CD1c-positive myeloid dendritic cell (primary cell): ENCODE results near the gene SPRN.

ENCODE experiments used
- DNase-seq: peaks from one replicate; pipeline ENCODE4 v3.0.0-alpha.2; 2016; ENCODE audit errors: extremely low spot score

SPRN gene

GRCh38 chr10:133405844-133406527 lies 18.4 kb downstream of the SPRN start:
- DNase-seq = no peak

DNA sequence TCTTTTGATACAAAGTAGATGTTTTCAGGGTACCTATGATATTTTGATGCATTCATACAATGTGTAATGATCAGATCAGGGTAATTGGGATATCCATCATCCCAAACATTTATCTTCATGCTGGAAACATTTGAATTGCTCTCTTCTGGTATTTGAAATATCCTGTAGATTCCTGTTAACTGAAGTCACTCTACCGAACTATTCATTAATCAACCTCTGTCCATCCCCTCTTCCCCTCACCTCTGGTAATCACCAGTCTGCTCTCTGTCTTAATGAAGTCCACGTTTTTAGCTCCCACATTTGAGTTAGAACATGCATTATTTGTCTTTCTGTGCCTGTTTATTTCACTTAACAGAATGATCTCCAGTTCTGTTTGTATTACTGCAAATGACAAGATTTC lies 19.2 kb downstream of the SPRN start:
- DNase-seq = no peak

DNA sequence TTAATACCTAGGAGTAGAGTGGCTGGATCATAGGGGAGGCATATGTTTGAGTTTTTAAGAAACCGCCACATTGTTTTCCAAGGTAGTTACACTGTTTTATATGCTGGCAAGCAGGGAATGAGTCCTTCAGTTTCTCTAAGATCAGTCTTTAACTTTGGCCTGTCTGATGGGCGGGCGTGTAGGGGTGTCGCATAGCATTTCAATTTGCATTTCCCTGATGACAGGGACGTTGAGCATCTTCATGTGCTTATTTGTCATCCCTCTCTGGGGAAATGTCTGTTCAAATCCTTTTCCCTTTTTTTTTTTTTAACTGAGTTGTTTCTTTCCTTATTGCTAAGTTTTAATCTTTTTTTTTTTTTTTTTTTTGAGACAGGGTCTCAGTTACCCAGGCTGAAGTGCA lies 20.6 kb downstream of the SPRN start:
- DNase-seq = no peak

- no peak for DNase-seq
Measured at GRCh38 chr10:133403359-133403758, 21.1 kb downstream of the SPRN start.

DNA sequence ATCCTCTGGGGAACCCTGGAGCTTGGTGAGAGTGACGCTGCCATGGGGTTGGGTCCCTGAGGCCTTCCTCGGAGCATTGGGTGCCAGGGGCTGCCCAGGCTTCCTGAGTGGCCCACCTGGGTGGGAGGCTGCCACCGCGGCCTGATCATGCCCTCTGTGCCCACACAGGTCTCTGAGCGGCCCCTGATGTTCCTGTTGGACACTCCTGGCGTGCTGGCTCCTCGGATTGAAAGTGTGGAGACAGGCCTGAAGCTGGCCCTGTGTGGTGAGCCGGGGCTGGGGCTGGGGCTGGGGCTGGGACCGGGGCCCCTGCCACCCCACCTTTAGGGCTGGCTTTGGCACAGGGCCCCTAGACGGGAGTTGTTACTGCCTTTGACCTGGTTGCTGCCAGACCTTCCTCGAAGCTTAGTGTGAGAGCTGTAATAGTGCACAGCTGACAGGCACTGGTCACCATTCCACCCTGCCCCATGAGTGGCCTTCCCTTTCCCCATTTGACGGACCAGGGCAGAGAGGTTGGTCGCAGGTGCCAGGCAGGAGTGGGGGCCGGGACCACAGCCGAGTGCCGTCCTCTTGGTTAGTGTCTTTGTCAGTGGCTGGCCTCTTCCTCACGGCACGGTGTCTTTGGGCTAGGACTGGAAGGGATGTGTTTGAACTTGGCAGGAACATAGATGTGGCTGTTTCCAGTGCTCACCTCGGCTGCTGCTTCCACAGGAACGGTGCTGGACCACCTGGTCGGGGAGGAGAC lies 22.3 kb downstream of the SPRN start:
- no peak for DNase-seq

DNA sequence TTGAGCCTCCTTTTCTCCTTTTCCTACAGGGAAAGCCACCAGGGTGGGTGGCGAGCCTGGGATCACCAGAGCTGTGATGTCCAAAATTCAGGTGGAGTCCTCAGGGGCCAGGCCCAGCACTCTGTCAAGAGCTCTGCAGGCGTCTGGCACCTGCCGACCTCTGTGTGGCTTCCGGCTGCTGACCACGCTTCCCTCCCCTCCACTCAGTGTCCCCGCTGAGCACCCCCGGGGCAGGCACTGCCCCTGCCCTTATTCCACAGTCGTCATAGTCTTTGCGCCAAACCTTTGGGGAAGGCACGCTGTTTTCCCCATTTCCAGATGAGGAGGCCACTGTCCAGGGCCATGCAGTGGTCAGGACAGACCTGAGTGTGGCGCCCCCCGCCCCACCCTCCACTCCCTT lies 22.9 kb downstream of the SPRN start:
- DNase-seq = no peak

GRCh38 chr10:133400624-133401424 lies 23.6 kb downstream of the SPRN start:
- no peak for DNase-seq

DNA sequence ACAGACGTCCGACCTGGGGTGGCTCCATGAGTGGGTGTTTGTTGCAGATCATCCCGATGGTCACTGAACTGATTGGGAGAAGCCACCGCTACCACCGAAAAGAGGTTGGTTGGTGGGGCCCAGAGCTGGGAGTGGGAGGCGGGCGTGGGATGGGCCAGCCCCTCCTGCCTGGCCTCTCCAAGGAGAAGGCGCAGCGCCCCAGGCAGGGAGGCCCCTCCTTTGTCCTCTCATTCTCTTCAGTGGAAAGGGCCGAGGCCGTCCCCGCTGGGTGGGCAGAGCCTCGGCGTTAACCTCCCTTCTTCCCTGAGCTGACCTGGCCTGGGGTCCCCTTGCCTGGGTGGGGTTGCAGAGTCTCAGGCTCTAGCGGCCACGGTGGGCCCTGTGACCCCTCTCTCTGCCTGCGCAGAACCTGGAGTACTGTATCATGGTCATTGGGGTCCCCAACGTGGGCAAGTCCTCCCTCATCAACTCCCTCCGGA lies 25.3 kb downstream of the SPRN start:
- no peak for DNase-seq

- no peak for DNase-seq
Measured at GRCh38 chr10:133397938-133398337, 26.5 kb downstream of the SPRN start.

DNA sequence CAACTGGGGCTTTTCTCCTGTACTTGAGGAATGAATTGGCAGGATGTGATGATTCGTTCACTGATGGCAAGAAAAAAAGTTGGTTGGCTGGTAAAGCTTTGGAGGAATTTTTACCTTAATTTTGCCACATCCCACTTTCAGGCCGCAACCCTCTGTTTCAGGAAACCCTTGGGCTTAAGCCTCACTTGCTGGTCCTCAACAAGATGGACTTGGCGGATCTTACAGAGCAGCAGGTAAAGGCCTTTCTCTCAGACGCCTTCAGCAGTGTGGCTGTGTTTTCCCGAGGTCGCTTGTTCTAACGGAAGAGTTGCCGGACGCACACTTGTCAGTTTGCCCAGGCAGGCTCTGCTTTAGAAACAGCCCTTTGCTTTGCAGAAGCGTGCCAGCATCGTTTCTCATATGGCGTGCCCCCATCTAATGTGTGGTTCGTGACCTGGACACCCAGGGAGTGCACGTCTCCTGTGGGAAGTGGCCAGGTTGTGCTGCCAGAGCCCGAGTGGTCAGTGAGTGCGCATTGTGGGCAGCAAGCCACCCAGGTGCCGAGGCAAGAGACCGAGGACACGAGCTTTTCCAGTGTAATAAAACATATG lies 28.3 kb downstream of the SPRN start:
- DNase-seq = no peak

GRCh38 chr10:133394801-133395221 lies 29.6 kb downstream of the SPRN start:
- DNase-seq = peak; percentile 20

DNA sequence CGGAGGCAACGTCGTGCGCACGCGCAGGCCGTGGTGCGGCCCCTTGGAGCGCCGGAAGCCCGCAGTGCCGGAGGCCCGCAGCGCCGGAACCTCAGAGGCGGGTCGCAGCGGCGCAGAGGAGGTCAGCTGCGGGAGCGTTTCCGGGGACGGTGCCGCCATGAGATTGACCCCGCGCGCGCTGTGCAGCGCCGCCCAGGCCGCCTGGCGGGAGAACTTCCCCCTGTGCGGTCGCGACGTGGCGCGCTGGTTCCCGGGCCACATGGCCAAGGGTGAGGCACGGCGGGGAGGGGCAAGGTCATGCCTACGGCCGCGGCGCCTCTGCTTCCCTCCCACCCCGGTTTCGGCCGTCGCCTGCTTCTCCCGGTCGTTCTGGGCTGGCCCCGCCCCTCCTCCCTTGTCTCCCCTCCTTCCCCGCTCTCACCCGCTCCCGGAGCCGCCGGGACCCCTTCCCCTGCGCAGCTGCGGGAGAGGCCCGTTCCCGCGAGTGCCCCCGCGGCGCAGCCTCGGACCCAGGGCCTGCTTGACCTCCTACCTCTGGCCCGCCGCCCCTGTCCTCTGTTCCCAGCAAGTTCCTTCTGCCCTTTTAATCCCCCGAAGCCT lies 30.3 kb downstream of the SPRN start, which contains the start of gene MTG1:
Gene MTG1, plus strand, starts transcription at position 94 of the 600 bp plus-strand sequence. Its CDS starts 64 bp downstream, at position 158.
- DNase-seq = peak; percentile 97

GRCh38 chr10:133393401-133394063 lies 30.9 kb downstream of the SPRN start:
- DNase-seq = no peak

- no peak for DNase-seq
Measured at GRCh38 chr10:133391761-133392518, 32.5 kb downstream of the SPRN start.

- DNase-seq = no peak
Measured at GRCh38 chr10:133391249-133391635, 33.2 kb downstream of the SPRN start.

DNA sequence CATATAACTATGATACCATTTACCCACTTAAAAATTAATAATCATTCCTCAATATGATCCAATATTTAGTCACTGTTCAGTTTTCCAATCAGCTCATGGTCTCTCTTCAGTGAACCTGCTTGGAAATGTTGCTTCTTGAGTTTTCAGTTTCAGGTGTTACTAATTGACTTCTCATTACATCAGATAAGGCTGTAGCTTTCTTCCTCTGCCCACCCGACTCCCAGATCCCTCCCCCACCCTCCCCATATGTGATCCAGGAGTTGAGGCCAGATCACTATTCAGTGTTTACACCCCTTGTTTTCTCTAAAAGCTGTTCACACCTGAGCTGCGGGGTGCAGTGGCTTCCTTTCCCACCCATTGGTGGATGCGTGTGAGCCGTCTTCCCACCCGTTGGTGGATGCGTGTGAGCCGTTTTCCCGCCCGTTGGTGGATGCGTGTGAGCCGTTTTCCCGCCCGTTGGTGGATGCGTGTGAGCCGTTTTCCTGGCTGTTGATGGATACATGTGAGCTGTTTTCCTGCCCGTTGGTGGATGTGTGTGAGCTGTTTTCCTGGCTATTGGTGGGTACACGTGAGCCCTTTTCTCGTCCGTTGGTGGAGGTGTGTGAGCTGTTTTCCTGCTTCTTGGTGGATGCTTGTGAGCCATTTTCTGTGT lies 33.7 kb downstream of the SPRN start:
- no peak for DNase-seq

- DNase-seq = peak; percentile 84
Measured at GRCh38 chr10:133388973-133389818, 35.2 kb downstream of the SPRN start.

DNA sequence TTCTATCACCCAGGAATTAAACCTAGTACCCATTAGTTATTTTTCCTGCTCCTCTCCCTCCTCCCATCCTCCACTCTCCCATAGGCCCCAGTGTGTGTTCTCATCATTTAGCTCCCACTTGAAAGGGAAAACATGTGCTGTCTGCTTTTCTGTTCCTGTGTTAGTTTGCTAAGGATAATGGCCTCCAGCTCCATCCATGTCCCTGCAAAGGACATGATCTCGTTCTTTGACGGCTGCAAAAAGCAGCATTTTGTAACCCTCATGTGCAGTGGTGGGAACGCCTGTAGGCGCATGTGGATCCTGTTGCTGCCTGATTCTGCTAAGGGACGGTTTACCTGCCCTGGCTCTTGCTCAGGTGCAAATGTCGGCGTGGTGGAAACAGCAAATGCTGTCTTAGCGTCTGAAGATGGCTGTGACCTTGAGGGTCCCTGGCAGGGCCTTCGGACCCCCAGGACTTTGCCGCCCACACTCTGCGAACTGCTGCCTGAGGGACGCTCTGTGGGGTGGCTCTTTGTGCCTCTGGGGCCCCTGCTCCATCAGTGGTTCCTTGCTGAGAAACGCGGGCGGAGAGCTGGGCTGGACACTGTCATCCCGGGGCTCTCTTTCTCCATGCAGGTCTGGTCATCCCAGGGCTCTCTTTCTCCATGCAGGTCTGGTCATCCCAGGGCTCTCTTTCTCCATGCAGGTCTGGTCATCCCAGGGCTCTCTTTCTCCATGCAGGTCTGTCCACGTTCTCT lies 36.0 kb downstream of the SPRN start:
- no peak for DNase-seq
